KMS-11 (cell line): ENCODE results near the gene MCM8.

Experiments used
- H2AFZ ChIP-seq: fragments of 200-600 bp; sonication (generic); 2 replicates; pipeline ENCODE4 v1.6.1; 2016; ENCODE audit warnings: antibody characterized with exemption, mixed run types, low read depth
- H3K27ac ChIP-seq: fragments of 200-600 bp; sonication (generic); 2 replicates; pipeline ENCODE4 v1.6.1; 2016; ENCODE audit warnings: mild to moderate bottlenecking, mixed run types
- H3K27me3 ChIP-seq: fragments of 200-600 bp; sonication (generic); 2 replicates; pipeline ENCODE4 v1.6.1; 2017; ENCODE audit warnings: mild to moderate bottlenecking, low read depth, mixed run types, moderate library complexity; ENCODE audit not compliant: insufficient read depth
- H3K36me3 ChIP-seq: fragments of 200-600 bp; sonication (generic); 2 replicates; pipeline ENCODE4 v1.6.1; 2017; ENCODE audit warnings: mild to moderate bottlenecking, mixed run types; ENCODE audit not compliant: insufficient read depth
- H3K4me1 ChIP-seq: fragments of 200-600 bp; sonication (generic); 2 replicates; pipeline ENCODE4 v1.6.1; 2016; ENCODE audit warnings: mild to moderate bottlenecking, low read depth, mixed run types; ENCODE audit not compliant: poor library complexity, severe bottlenecking
- H3K4me2 ChIP-seq: fragments of 200-600 bp; sonication (generic); 2 replicates; pipeline ENCODE4 v1.7.0; 2016; ENCODE audit warnings: mild to moderate bottlenecking, mixed run types
- H3K4me3 ChIP-seq: fragments of 200-600 bp; sonication (generic); IDR thresholded peaks from 2 replicates; pipeline ENCODE4 v1.6.1; 2017; ENCODE audit warnings: low read depth, low read length, mixed read lengths; ENCODE audit not compliant: insufficient read depth
- H3K79me2 ChIP-seq: fragments of 200-600 bp; sonication (generic); 2 replicates; pipeline ENCODE4 v1.6.1; 2016; ENCODE audit warnings: low read depth, mixed run types; ENCODE audit not compliant: insufficient read depth
- H3K9ac ChIP-seq: fragments of 200-600 bp; sonication (generic); 2 replicates; pipeline ENCODE4 v1.6.1; 2016; ENCODE audit warnings: mild to moderate bottlenecking, mixed run types
- H4K20me1 ChIP-seq: fragments of 200-600 bp; sonication (generic); 2 replicates; pipeline ENCODE4 v1.6.1; 2016; ENCODE audit warnings: mild to moderate bottlenecking, mixed run types; ENCODE audit not compliant: insufficient read depth
- CTCF ChIP-seq: fragments of 200-600 bp; sonication (generic); conservative IDR thresholded peaks from 2 replicates; pipeline ENCODE4 v1.6.1; 2017; ENCODE audit warnings: low read depth, mild to moderate bottlenecking, antibody characterized with exemption, low read length, moderate library complexity, mixed read lengths

The MCM8 gene

DNA sequence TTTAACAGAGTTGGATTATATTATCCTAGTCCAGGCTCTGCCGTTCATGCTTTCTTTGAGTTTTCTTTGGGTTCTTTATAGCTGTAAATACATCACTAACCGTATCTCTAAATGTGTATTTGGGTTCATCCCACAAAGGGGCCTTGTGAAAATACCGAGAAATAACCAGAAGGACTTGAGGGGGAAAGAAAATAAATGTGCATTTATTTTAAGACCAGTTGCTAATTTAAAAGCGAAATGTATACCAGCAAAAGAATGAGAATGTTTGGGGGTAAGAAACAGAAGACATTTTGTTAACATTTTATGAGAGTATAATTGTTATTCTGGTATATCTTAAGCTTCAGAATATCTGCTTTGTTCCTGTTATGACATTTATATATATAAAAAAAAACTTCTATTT, 64.5 kb downstream of the MCM8 start:
- H3K4me2 ChIP-seq, result no peak overlapping the region
- H3K4me1 ChIP-seq, result no peaks in the 10 kb centered on the region
- no peaks in the 10 kb centered on the region; the same call in 1 of the 2 replicates for H4K20me1 ChIP-seq
- H2AFZ ChIP-seq, result no peak overlapping the region
- no peaks in the 10 kb centered on the region for H3K36me3 ChIP-seq
- TF ChIP-seq CTCF, result no peak
- no peak overlapping the region for H3K4me3 ChIP-seq
- no peak overlapping the region for H3K27ac ChIP-seq
- no peak overlapping the region for H3K9ac ChIP-seq
- H3K79me2 ChIP-seq, result peaks cover 13% of the 10 kb centered on the region; the same call in 1 of the 2 replicates
- H3K27me3 ChIP-seq, result no peaks in the 10 kb centered on the region

- Histone ChIP-seq H3K4me1 (peaks cover 11% of the 10 kb centered on the region), H3K27me3 (no peaks in the 10 kb centered on the region), H3K9ac (no peak overlapping the region), H4K20me1 (no peaks in the 10 kb centered on the region; the same call in 1 of the 2 replicates), H3K79me2 (peaks cover 5% of the 10 kb centered on the region; the same call in 1 of the 2 replicates), H2AFZ (no peak overlapping the region), H3K4me2 (no peak overlapping the region), H3K36me3 (no peaks in the 10 kb centered on the region; the same call in 1 of the 2 replicates), H3K4me3 (no peak overlapping the region), H3K27ac (no peak overlapping the region)
- no peak for TF ChIP-seq CTCF
Measured at GRCh38 chr20:6017467-6017866, 67.0 kb downstream of the MCM8 start.

DNA sequence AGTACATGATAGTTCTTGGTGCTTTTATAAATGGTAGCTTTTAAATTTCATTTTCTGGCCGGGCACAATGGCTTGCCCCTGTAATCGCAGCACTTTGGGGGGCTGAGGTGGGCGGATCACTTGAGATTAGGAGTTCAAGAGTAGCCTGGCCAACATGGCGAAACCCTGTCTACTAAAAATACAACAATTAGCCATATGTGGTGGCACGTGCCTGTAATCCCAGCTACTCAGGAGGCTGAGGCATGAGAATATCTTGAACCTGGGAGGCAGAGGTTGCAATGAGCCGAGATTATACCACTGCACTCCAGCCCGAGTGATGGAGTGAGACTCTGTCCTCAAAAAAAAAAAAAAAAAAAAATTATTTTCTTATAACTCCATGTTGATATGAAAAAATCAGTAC, 67.4 kb downstream of the MCM8 start:
- peaks cover 9% of the 10 kb centered on the region; the same call in 1 of the 2 replicates for H3K79me2 ChIP-seq
- no peak overlapping the region for H3K27ac ChIP-seq
- no peak for TF ChIP-seq CTCF
- no peak overlapping the region for H3K4me2 ChIP-seq
- H2AFZ ChIP-seq, result no peak overlapping the region
- no peak overlapping the region for H3K4me3 ChIP-seq
- peaks cover under 1% of the 10 kb centered on the region; the same call in 1 of the 2 replicates for H3K36me3 ChIP-seq
- H3K27me3 ChIP-seq, result no peaks in the 10 kb centered on the region
- H4K20me1 ChIP-seq, result no peaks in the 10 kb centered on the region; the same call in 1 of the 2 replicates
- H3K4me1 ChIP-seq, result peaks cover 15% of the 10 kb centered on the region
- no peak overlapping the region for H3K9ac ChIP-seq

GRCh38 chr20:6024768-6025167, 74.3 kb downstream of the MCM8 start:
- TF ChIP-seq CTCF, result no peak
- Histone ChIP-seq H2AFZ (no peak overlapping the region), H4K20me1 (no peaks in the 10 kb centered on the region), H3K4me3 (no peak overlapping the region), H3K4me1 (peaks cover 17% of the 10 kb centered on the region), H3K4me2 (no peak overlapping the region), H3K36me3 (peaks cover 11% of the 10 kb centered on the region; the same call in 1 of the 2 replicates), H3K27me3 (no peaks in the 10 kb centered on the region), H3K27ac (no peak overlapping the region), H3K79me2 (0 out of 2 replicates have a peak, but pooled peaks cover 4% of the 10 kb centered on the region), H3K9ac (no peak overlapping the region)
